Lower leg skin (tissue), 4 donors: ENCODE data around the gene ERICH3. TPM values are rescaled to one million over a fixed set of nuclear protein-coding genes. Genes with fewer than 3 reads are reported as not detected.

Experiments used
- DNase-seq, 2 donors: peaks; one replicate each; pipeline ENCODE4 v3.0.0-alpha.2; 2019; ENCODE audit warnings: low spot score in 2 of 2
- H3K4me3 ChIP-seq: fragments of 200-600 bp; sonication (generic); 2 replicates; pipeline ENCODE4 v1.5.1; 2017; ENCODE audit warnings: mild to moderate bottlenecking, low read depth; ENCODE audit not compliant: poor library complexity, severe bottlenecking
- CTCF ChIP-seq, 3 donors: fragments of 450-650 bp; IDR thresholded peaks; one replicate each; pipeline ENCODE4 v1.5.1; 2016; ENCODE audit warnings: antibody characterized with exemption in 3 of 3, mild to moderate bottlenecking in 3 of 3, moderate library complexity in 2 of 3
- POLR2A ChIP-seq, 2 donors: fragments of 450-650 bp; IDR thresholded peaks; one replicate each; pipeline ENCODE4 v1.6.1; 2016 to 2017; ENCODE audit warnings: antibody characterized with exemption in 2 of 2, mild to moderate bottlenecking in 1 of 2, moderate library complexity in 1 of 2
- WGBS, 2 donors: methylation state at CpG; one replicate each; pipeline ENCODE4 v1.1.5; 2018; 5-methylcytosine and 5-hydroxymethylcytosine counted together
- intact Hi-C: fragments of 100-400 bp; cut with DNase I; formaldehyde crosslinking; loops from one replicate; pipeline ENCODE4 v1.15.0; 2023; ENCODE audit warnings: low total_unique reads
- total RNA-seq, 4 donors: library from RNA; depleted of rRNA; stranded (reverse); fragments of >200 nt; gene quantifications; one replicate each; pipeline ENCODE4 v1.1.0, GENCODE V29; 2016

The ERICH3 gene
- not detected for total RNA-seq

- no peak for DNase-seq
- 2 to 3% methylated on average over 21 to 23 of the region's 44 CpGs for WGBS, 2 donors
- intact Hi-C loops, result no loop called here
Measured at GRCh38 chr1:74673351-74674111, at the start of gene ERICH3. Gene ERICH3 (minus strand): TSS chr1:74673792. CDS start chr1:74673519, 273 bp downstream.

GRCh38 chr1:74717626-74718025 lies 44.0 kb upstream of the ERICH3 start:
- no peak for DNase-seq
- intact Hi-C loops, result no loop called here
- H3K4me3 ChIP-seq, result no peak overlapping the region
- TF ChIP-seq CTCF (IDR thresholded peaks at IDR 0.05) (no peak), POLR2A (IDR thresholded peaks at IDR 0.05) (no peak)
- 98 to 100% methylated on average over 2 of the region's 2 CpGs for WGBS, 2 donors

More at GRCh38 chr1:74673351-74674111, at the start of gene ERICH3:
- no peak for TF ChIP-seq POLR2A (IDR thresholded peaks at IDR 0.05)
- no peak for TF ChIP-seq CTCF (IDR thresholded peaks at IDR 0.05)
- H3K4me3 ChIP-seq, result no peak within 1 kb of the TSS

- TF ChIP-seq POLR2A (IDR thresholded peaks at IDR 0.05), result no peak
- 96 to 98% methylated on average over 1 of the region's 1 CpG for WGBS, 2 donors
- DNase-seq, result no peak
- intact Hi-C loops, result no loop called here
- H3K4me3 ChIP-seq, result no peak overlapping the region
Measured at GRCh38 chr1:74716822-74717221, 43.2 kb upstream of the ERICH3 start.

GRCh38 chr1:74715806-74716205 lies 42.2 kb upstream of the ERICH3 start:
- no peak for TF ChIP-seq CTCF (IDR thresholded peaks at IDR 0.05)
- TF ChIP-seq POLR2A (IDR thresholded peaks at IDR 0.05), result no peak
- no peak overlapping the region for H3K4me3 ChIP-seq
- intact Hi-C loops, result no loop called here
- WGBS, 2 donors, result 82 to 87% methylated on average over 6 of the region's 6 CpGs
- DNase-seq, result no peak

GRCh38 chr1:74715236-74715502 lies 41.6 kb upstream of the ERICH3 start:
- no peak overlapping the region for H3K4me3 ChIP-seq
- WGBS, 2 donors, result 93 to 96% methylated on average over 1 of the region's 1 CpG
- no peak for DNase-seq
- TF ChIP-seq POLR2A (IDR thresholded peaks at IDR 0.05) (no peak), CTCF (IDR thresholded peaks at IDR 0.05) (no peak)
- intact Hi-C loops, result no loop called here

- intact Hi-C loops, result no loop called here
- no peak for DNase-seq
- H3K4me3 ChIP-seq, result no peak overlapping the region
- WGBS, 2 donors, result 64 to 87% methylated on average over 1 of the region's 1 CpG
- TF ChIP-seq POLR2A (IDR thresholded peaks at IDR 0.05) (no peak), CTCF (IDR thresholded peaks at IDR 0.05) (no peak)
Measured at GRCh38 chr1:74714429-74715235, 41.0 kb upstream of the ERICH3 start.
